HAP-1 (cell line): ENCODE data around the gene PI16.

Experiments
- DNase-seq, 2 experiments: peaks; one replicate each; pipeline ENCODE4 v3.0.0-alpha.2; 2016 to 2020; ENCODE audit warnings: low spot score in 2 of 2
- H3K27me3 ChIP-seq: fragments of 250-450 bp; sonication (Bioruptor Pico); 2 replicates; pipeline ENCODE4 v1.5.1; 2020; ENCODE audit warnings: low read depth, mild to moderate bottlenecking, moderate library complexity
- H3K36me3 ChIP-seq: fragments of 250-450 bp; sonication (Bioruptor Pico); replicated peaks from 2 replicates; pipeline ENCODE4 v1.5.1; 2020; ENCODE audit warnings: mild to moderate bottlenecking
- H3K4me1 ChIP-seq: fragments of 250-450 bp; sonication (Bioruptor Pico); 2 replicates; pipeline ENCODE4 v1.5.1; 2020; ENCODE audit warnings: mild to moderate bottlenecking
- H3K4me3 ChIP-seq: fragments of 250-450 bp; sonication (Bioruptor Pico); 2 replicates; pipeline ENCODE4 v1.5.1; 2020; ENCODE audit warnings: mild to moderate bottlenecking, moderate library complexity
- H3K9me3 ChIP-seq: fragments of 250-450 bp; sonication (Bioruptor Pico); 2 replicates; pipeline ENCODE4 v1.5.1; 2020; ENCODE audit warnings: mild to moderate bottlenecking, moderate library complexity
- in situ Hi-C: fragments of 300-500 bp; cut with MboI; formaldehyde crosslinking; loops from 3 replicates; pipeline ENCODE4 v1.14.3; 2020; ENCODE audit warnings: low sequenced_read_pairs, inconsistent platforms, mixed read lengths

Gene PI16

DNA sequence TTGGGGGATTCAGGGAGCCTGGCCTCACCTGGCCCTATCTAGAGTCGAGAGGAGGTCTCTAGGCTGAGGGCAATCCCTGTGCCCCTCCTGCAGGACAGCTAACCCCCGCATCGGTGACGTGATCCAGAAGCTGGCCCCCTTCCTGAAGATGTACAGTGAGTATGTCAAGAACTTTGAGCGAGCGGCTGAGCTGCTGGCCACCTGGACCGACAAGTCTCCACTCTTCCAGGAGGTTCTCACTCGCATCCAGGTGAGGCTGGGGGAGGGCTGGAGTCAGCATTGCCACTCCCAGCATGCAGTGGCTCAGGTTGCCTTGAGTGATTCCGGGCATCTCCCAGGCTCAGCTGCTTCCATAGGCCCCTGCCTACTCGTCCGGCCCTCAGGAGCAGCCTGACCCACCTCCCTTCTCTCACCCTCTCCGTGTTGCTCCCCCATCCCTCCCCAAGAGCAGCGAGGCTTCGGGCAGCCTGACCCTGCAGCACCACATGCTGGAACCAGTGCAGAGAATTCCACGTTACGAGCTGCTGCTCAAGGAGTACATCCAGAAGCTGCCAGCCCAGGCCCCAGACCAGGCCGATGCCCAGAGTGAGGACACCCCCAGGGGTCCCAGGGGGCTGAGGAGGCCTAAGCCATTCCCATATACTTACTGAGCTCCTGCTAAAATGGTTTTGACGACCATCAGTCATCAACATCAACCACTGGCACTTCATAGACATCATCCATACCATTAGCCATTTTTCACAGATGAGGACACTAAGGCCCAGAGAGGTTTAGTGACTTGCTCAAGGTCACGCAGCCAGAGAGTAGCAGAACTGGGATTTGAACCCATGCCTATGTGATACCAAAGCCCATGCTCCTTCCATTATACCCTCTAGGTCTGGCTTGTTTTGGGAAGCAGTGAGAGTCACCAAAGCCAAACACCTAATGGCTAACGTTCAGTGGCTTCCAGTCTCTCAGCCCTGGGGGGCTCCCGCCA, 59.3 kb downstream of the PI16 start:
- Histone ChIP-seq H3K9me3 (no peaks in the 10 kb centered on the region), H3K4me1 (peaks cover under 1% of the 10 kb centered on the region; the same call in 1 of the 2 replicates), H3K36me3 (no peaks in the 10 kb centered on the region), H3K27me3 (no peaks in the 10 kb centered on the region), H3K4me3 (no peak overlapping the region)
- no peak for DNase-seq
- in situ Hi-C loops: loop anchor here (25.0 kb wide), 1 partner anchor 402 kb away; no protein-coding TSS in a partner anchor
